HS-27A (cell line): Measurements from ENCODE around the gene BNC2.

Source experiments
- DNase-seq: peaks from one replicate; pipeline ENCODE4 v3.0.0-alpha.2; 2012; ENCODE audit warnings: low read depth, missing footprints

BNC2 gene

DNA sequence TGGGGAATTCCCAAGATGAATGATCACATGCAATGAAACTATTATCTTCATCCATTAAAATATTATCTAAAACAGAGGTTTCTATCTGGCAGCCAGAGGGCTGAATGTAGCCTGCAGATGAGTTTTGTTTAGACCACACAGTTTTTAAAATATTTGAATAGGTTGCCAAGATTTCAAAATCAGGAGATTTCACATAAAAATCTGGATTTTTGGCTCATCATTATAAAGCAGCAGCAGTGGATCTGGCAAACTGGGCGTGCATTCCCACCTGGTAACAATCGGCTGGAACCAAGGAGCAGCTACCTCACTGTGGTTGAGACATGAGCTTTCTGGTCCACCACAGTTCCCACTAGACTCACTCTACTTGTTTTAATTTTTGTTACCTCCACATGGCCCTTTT, 155.1 kb downstream of the BNC2 start:
- DNase-seq, result no peak

DNA sequence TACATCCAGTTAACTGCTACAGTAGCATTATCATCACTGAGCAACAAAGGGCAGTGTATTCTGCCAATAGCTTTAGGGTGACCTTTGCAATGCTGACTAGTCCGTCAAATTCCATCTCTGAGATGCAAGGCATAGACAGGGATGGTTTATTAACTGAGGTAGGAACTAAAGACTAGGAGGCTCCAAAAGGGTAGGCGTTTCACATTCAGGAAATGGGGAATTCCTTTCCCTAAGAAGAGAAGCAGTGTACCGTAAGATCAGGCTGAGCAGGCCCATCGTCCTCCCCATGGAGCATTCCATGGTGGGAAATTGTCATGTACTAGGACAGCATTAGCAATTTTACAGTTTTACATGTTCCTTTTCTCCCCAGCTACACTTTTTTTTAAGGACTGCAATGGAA, 157.7 kb downstream of the BNC2 start:
- no peak for DNase-seq

DNA sequence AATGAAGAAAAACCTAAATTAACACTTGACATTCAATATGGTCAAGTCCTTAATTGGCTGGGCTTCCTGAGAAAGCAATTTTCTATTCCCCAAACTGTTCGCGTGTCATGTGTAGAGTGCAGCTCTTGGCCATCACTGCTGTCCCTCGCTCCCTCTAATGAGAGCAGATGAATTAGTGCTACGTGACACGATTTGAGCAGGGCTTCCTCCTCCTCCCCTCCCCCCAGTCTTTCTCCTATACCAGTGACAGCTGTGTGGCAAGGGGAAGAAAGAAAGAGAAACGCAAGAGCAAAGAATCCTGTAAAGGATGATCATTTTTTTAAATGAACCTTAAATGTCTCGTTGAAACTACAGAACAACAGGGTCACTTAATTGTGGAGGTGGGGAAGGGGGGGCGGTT, 159.6 kb downstream of the BNC2 start:
- DNase-seq, result no peak

DNA sequence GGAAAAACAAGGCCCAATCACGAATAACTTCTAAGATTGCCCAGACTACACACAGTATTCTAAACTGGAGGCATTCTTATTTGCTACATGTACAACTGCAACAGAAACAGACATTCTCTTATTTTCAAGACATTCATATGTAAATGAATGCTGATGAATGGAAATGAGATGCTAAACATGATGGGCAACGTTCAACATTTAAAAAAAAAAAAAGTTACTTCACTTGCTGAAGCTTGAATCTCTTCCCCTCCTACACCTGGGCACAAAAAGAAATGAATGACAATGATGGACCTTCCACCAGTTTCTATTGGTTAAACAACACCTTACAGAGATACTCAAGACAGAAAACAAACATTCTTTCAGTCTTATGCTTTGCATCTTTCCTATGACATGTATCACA, 160.5 kb downstream of the BNC2 start:
- no peak for DNase-seq

DNA sequence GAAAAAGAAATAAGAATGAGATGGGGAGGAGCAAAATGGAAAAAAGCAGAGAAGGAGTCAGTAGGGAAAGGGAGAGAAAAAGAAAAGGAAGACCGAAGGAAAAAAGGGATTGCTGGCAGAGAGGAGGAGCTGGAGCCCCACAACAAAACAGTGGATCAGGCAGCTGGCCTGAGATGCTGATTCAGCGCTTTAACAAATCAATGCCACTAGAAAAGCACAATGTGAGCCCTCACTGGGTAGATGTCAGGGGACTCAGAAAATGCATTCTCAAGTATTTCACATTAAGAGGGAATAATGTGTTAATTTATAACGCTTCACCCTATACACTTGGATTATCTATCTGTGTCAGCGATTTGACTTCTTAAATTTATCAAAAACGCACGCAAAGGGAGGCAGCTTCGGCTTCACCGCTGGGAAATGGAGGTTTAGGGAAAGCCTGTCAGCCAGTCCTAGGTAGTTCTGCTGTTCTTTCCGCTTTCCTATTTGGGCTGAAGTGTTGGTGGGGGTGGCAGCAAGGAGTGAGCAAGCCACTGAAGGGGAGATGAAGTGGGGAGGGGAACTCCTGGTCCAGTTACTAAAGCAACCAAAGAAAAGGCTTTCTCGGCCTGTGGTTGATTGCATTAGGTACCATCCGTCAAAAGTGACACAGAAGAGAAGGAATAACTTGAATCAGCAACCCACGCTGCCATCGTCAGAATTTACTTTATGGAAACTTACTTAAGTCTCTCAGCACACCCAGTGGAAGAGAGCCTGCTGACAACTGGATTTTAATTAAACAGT, 161.6 kb downstream of the BNC2 start:
- DNase-seq, result no peak

DNA sequence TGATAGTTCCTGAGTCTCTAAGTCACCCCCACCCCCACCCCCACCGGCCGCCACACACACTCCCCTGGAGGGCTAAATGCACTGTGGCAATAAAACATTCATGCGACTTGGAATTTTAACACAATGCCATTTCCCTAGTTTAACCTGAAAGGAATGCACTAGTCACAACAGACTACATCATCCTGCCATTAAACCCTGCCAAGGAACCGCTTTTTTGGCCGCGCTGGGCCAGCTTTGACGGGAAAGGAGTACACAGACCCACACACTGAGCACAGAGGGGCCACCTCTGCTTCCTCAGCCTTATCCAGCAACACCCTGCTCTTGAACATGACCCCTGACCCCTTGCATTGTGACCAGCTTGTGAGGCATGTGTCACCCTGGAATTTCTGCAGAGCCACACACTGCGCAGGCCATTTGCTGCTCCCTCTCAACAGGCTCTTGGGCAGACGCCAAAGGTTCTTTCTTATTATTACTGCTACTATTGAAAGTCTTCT, 165.3 kb downstream of the BNC2 start:
- DNase-seq, result peak; percentile 89

DNA sequence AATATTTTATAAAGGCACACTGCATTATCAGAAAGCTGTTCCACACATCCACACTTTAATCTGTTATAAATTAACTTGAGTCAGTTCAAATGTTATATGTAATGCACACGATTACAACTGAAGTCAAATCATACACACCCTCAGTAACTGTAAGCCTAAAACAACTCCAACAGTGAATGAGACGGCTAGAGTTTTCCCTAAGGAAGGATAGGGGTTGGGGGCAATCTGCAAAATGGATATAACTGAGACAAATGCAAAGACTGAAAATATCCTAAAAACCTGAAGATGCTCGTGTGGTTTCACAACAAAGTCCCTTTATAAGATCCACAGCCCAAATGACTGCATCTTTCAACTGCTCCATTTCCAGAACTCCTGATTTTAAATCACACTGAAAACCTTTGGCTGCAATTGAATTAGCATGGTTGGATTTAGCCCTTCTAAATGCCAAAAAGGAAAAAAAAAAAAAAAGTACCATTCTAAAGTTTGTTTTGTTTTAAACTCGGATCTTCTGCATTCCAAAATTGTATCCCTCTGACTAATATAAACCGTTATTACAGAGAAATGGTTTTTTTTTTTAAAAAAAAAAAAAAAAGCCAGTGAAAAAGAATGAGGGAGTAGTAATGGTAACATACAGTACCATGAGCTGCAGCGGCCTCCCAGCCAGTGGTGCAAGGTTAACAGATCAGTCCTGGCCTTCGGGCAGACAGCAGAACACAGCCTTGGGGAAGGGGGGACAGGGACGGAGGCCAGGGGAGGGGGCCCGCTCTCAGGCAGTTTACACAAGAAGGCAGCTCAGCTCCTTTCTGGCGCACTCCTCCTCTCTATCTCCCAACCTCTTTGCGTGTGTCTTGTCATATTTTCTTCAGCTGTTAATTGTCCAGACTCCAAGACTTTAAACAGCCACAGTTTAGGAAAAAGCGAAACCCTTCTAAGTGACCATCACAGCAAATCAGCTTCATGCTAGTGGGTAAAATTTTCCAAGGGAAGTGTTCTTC, 166.1 kb downstream of the BNC2 start:
- no peak for DNase-seq

DNA sequence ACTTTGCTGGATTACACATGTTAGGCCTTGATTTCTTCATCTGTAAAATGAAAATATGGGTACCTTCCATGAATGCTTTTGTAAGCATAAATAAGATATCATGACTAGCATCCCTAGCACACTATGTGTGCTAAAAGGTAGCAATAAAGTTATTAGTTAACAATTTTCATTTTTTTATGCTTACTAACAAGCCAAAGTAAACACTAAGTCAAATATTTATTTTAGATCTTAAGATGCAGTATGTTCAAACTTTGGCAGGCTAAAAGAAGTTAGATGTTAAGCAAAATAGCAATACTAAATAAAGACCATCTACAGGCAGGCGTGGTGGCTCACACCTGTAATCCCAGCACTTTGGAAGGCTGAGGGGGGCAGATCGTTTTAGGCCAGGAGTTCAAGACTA, 169.1 kb downstream of the BNC2 start:
- no peak for DNase-seq

DNA sequence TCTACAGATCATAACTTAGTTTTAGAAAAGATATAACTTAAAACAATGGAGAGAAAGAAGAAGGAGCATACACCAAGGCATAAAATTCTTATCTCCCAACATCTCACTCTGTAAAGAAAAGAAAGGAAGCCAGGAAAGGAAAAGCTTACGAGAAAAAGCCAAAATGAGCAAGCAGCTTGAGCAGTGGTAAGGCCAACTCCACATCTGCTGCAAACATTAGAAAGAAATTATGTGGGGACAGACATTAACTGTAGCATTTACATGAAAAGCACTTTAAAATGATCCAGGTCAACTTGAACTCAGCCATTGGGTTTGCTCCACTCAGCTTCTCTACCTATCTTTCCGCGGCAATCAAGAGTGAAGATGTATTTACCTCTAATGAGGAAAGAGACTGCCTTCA, 176.9 kb downstream of the BNC2 start:
- DNase-seq, result no peak

DNA sequence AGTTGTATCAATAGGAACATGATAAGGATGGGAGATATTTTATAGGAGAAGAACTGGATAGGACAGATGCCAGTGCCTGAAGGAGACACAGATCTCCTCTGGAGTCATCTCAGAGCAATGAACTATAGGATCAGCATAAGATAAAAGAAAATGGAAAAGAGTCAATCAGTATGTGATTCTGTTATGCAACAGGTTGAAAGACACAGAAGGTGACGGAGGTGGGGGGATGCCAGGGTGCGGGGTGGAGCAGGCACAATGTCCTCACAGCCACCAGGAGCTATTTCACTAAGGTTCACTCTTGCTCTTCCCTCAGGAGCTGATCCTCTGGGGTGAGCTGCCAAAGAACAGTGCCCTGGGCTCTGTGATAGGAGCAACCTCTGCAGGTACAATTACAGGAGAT, 179.8 kb downstream of the BNC2 start:
- no peak for DNase-seq

DNA sequence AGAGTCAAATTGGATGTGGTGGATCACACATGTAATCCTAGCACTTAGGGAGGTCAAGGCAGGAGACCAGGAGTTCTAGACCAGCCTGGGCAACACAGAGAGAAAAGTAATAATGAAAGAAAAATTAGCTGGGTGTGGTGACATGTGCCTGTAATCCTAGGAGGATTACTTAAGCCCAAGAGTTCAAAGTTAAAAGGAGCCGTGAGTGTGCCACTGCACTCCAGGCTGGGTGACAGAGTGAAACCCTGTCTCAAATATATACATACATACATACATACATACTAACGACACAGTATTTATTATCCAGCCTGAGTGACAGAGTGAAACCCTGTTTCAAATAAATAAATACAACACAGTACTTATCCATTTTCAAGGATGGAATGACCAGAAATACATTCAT, 180.3 kb downstream of the BNC2 start:
- DNase-seq, result no peak

DNA sequence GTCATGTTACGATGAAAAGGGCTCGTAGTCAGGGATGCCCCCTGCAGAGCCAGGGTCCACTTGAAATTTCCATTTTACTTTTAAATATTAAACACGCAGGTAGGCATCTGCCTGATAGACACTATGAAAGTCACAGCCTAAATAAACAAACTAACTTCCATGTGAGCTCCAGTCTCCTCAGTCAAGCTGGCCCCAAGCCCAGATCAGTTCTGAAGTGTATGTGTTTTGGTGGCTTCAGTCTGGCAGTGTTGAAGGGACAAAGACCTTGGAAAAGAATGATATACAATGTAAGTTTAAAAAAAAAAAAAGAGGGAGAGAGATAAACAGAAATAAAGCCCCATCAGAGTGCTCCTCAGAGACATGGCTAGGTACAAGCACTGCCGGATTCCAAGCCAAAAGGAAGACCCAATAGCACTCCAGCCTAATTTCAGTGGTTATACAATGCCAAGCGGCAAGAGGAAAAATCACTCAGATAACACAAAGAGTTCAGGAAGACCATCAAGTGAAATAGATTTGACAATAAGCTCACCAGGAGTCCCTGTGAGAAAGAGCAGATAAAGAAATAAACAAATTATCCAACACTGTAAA, 181.0 kb downstream of the BNC2 start:
- DNase-seq, result no peak

DNA sequence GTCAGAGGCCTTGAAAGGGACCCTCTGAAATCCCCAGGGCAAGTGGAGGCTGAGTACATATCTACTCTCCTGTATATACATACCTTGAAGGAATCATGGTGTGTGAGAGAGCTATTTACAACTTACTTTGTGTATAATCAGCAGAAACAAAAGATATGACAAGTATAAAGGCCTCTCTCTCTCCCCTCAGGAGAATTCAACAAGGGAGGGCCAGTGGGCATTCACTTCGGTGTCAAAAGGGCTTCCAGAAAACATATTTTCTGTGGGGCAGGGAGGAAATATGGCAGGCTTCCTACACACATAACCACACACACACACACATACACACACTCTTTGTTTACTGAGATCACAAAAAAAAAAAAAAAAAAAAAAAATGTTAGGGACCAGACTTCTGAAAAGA, 181.7 kb downstream of the BNC2 start:
- no peak for DNase-seq

DNA sequence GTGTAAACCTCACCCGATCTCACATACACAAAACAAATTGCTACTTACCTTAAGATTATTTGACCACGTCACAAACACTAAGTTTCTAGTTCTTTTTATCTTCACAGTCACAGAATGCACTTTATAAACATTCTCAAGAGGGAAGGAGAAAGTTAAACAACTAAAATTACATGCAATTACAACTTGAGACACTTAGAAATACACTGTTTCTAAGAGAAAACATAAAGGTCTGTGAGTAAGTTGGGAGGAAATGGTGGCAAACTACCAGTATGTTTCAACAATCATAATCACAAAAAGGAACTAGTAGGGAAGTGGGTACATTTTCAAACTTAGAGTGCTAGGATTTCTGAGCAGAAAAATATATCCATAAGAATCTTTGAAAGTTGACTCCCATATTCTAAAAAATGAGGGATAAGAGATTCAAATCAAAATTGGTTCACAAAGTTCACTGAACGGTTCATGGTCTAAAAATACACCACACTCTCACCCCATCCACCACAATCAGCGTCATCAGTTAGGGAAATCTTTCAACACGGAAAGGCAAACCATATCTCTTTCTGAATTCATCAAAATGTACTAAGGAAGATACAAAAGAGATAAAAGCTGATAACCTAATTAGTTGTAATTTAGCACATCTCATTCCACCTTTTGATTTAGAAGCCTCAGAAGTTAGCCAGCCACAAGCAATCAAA, 182.6 kb downstream of the BNC2 start:
- DNase-seq, result no peak

DNA sequence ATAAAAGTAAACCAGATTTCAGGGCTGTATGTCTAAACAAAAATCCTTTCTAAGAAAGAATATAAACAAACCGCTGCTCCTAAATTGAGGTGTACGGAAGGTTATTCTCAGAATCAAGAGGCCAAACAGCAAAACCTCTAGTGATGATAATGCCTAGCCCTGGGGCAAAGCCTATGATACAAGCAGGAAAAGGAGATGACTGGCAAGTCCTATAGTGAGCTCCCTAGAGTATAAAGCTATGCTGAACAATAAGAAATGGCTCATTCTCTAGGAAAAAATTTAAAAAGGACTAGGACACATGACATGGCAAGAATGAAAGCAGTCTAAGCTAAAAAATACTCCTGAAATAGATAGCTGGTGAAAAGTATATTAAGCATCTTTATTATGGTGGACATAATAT, 187.1 kb downstream of the BNC2 start:
- DNase-seq, result no peak

DNA sequence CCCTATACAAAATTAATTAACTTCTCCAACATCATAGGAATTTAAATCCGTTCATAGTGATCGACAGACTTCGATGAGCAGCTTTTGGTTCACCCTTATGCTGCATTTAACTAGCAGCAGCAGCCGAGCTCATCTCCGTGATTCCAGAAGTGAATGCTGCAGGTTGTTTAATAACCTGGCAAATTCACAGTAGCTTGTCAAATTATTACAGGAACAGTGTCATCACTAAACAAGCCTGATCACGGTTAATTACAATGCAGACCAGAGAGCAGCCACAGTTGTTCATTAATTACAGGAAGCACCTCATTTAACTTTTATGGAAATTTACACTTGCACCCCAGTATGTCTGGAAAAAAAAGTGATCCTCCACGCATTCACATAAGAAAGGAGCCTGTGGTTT, 188.2 kb downstream of the BNC2 start:
- DNase-seq, result no peak

DNA sequence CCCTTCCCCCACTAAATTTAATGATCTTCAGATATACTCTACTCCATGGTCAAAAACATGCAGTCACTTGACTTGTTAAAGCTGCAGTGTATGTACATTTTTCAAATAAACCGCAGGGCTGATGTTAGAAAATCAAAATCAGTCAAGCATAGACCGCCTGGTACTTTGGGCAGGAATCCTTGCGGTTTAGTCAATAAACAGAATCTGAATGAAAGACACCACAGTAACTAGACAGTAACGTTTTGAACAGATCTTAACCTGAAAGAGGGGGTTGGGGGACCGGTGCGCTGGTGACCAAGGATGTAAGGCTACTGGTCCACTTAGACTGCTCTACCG, 188.8 kb downstream of the BNC2 start:
- DNase-seq, result no peak

DNA sequence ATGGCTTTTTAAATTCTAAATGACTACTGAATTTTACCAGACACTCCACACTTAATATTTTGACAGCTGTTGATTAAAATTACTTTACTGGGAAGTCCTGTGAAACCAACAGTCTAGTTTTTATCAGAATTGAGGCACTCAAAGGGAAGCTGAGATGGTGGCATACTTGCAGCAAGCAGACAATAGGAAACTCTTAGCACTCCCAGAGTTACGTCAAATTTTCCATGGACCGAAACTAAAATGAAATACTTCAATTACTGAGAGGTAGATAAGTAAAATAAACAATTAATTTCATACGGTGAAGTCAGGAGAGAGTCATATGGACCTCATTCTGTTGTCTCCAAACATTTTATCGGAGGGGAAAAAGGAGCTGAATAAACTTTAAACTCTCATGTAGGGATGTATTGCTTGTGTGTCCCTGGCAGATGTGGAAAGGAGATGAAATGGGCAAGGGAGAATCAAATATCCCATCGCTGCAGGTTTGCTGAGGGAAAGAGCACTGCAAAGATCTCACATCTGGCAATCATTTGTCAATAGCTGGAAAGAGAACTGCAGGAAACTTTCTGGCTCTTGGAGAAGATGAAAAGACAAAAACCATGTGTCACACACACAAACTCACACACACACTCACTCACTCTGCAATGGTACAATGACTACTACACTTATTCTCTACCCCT, 189.4 kb downstream of the BNC2 start:
- no peak for DNase-seq

DNA sequence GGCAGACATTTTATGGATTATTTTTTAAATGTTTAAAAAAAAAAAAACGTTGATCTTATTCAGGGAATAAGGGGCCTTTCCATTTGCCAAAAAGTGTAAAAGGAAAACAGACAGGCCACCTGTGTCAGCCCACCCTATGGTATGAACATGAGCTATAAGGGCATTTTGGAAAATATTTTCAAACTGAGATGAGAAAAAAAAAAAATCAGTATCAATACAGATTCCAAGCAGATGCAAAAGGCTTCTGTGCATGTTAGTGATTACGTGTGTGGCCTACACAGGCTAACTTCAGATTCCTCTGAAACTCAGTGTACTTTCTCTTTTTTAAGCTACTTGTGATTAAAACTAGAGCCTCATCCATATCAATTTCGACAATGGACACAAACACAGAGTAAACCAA, 189.9 kb downstream of the BNC2 start:
- DNase-seq, result no peak

DNA sequence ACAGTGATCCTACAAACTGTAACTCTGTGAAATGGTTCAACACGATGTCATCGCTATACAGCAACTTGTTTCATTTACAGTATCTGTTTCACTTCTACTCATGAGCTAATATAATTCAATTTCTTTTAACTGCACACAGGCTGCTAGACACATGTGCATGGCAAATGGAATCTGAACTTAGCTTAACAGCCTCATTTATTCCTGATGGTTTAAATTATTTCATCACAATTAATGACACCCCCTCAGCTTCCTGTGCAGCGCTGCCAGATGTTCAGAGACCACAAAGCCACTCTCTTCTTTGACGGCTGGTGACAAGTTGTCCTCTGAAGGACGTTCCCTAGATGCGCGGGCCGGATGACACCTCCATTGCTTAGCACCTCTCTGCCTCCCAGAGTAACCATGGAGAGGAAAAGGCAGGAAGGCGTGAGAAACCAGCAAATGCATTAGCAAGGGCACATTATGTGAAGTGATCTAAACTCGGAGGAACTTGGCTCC, 191.1 kb downstream of the BNC2 start:
- DNase-seq, result no peak

DNA sequence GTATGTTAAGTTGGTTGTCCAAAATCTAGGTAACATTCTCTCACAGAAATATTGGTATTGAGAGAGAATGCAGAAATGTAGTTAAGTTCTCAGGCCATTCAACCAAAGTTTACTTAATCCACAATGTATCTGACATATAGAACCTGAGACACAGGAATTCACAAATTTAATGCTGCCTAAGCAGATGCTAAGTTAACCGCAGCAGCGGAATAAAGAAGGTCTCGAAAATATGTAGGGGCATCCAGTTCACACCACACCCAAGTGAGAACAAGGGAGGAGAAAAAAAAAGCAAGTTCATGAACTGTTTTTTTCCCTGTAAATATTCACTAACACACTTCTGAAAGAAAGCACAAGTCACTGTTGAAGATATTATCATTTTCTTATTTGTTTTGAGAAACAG, 194.0 kb downstream of the BNC2 start:
- no peak for DNase-seq

DNA sequence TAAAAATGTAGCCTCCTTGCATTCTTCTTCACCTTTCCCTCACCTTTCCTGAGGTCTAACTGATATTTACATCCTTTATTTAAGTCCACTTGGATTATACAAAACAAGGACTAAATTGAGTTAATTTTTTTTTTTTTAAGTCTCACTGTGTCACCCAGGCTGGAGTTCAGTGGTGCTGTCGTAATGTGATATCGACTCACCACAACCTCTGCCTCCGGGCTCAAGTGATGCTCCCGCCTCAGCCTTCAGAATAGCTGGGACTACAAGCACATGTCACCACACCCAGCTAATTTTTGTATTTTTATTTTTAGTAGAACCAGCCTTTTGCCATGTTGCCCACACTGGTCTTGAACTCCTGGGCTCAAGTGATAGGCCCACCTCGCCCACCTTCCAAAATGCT, 195.3 kb downstream of the BNC2 start:
- DNase-seq, result no peak
